ENCODE data around the gene GAREM2.

GRCh38 chr2:26177122-26177521 lies 4.2 kb downstream of the GAREM2 start:
- TF ChIP-seq CTCF (conservative IDR thresholded peaks at IDR 0.05; ENCODE audit: low read length) (no peak), EZH2phosphoT487 (IDR thresholded peaks at IDR 0.05; ENCODE audit: borderline replicate concordance, low read depth, low read length) (no peak)
